Tibial nerve (tissue), 3 donors: ENCODE results near the gene MYO5A.

Experiments
- POLR2A ChIP-seq, 2 donors: fragments of 450-650 bp; IDR thresholded peaks; one replicate each; pipeline ENCODE4 v1.6.1; 2017; ENCODE audit warnings: antibody characterized with exemption in 2 of 2, mild to moderate bottlenecking in 2 of 2, moderate library complexity in 2 of 2
- TF ChIP-seq, protein P1 (sequence below), 5 experiments: fragments of 200-600 bp in 3 of 5; fragments of 450-650 bp in 2 of 5; sonication (generic) in 3 of 5; IDR thresholded peaks; one replicate each; pipeline ENCODE4 v1.5.1; 2016 to 2019; ENCODE audit warnings: antibody characterized with exemption in 5 of 5, mild to moderate bottlenecking in 3 of 5, moderate library complexity in 2 of 5

DNA sequence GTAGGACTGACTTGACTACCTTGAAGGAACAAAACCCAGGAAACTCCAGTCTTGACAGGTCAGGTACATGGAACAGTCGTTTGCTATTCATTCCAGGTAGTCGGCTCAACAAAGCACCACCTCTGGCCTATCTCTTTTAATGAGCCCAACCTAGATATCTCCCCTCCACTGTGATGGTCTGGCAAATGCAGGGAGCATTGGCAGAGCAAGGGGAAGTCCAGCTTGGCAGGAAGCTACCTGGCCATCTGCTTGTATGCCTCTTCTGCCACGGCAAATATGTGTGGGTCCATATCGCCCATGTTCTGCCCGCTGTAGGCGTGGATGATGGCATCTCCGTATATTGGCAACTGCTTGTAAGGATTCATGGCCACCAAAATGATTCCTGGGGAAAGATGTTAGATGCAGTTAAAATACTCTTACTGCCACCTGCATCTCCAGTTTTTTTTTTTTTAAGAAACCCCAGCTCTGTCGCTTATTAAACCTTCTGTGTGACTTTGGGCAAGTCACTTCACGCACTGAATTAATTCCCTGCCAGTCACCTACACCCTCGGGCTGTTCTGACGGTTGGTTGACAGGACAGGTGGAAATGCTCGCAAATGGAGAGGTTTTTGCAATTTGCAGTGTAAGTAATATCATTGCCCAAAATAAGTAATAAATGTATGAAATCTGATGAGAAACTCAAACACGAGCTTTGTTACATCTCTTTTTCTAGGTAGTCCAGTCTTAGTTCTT lies 249.9 kb downstream of the MYO5A start:
- TF ChIP-seq, protein P1, sequence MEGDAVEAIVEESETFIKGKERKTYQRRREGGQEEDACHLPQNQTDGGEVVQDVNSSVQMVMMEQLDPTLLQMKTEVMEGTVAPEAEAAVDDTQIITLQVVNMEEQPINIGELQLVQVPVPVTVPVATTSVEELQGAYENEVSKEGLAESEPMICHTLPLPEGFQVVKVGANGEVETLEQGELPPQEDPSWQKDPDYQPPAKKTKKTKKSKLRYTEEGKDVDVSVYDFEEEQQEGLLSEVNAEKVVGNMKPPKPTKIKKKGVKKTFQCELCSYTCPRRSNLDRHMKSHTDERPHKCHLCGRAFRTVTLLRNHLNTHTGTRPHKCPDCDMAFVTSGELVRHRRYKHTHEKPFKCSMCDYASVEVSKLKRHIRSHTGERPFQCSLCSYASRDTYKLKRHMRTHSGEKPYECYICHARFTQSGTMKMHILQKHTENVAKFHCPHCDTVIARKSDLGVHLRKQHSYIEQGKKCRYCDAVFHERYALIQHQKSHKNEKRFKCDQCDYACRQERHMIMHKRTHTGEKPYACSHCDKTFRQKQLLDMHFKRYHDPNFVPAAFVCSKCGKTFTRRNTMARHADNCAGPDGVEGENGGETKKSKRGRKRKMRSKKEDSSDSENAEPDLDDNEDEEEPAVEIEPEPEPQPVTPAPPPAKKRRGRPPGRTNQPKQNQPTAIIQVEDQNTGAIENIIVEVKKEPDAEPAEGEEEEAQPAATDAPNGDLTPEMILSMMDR (IDR thresholded peaks at IDR 0.05), result no peak
- no peak for TF ChIP-seq POLR2A (IDR thresholded peaks at IDR 0.05)
